ENCODE results near the gene SKAP2. TPM values are rescaled to one million over a fixed set of nuclear protein-coding genes. Genes with fewer than 3 reads are reported as not detected.
A peak's percentile ranks its signal among the peaks of the same experiment; 100 is the strongest.

The SKAP2 gene
- total RNA-seq, 1 experiment from 2014 or later, result 55.7 TPM

DNA sequence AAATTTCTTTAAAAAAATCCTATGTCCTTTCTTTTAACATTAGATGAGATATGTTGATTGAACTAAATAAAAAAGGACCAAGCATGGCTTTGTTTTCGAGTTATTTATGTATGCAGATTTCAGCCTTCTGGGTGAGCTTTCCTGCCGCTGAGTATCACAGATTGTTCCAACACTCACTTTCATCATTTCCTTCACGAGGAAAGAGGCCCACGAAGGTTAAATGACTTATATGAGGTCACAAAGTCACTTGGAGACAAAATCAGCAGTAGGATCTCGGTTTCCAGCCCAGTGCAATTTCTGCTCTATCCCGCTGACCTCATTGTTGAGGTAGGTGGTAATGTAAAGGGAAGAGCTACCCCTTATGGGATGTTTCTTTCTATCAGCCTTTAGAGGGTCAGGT lies 226.8 kb downstream of the SKAP2 start:
- no peak for DNase-seq (ENCODE audit: low spot score)

DNA sequence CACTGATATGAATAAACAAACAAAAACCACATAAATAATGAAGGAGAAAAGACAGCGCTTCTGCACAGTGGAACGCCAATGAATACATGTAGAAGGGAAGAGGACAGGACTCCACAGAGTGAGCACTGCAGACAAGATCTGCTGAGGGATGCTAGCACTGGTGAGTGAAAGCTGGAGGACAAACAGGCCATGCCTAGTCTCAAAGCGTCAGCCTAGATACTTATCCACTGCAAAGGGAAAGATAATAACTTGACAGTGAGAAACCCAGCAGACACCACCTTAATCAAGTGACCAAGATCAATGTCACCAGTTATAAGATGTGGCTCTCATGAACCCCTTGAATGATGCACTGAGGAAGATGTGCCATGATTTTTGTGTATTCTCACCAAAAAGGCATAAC lies 227.6 kb downstream of the SKAP2 start:
- DNase-seq (ENCODE audit: low spot score), result no peak

DNA sequence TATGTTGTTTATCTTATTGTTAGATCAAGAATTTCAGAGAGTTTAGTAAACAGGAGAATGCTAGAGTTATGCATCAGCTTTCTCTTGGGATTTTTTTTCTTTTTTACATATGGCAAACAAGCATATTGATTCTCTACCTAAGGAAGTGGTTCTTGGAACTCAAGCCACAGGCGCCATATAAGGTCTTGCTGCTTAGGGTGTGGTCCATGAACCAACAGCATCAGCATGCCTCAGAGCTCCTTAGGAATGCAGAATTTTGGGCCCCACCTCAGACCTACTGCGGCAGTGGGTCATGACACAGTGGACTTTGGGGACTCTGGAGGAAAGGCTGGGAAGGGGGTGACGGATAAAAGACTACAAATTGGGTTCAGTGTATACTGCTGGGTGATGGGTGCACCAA lies 230.8 kb downstream of the SKAP2 start:
- no peak for DNase-seq (ENCODE audit: low spot score)

DNA sequence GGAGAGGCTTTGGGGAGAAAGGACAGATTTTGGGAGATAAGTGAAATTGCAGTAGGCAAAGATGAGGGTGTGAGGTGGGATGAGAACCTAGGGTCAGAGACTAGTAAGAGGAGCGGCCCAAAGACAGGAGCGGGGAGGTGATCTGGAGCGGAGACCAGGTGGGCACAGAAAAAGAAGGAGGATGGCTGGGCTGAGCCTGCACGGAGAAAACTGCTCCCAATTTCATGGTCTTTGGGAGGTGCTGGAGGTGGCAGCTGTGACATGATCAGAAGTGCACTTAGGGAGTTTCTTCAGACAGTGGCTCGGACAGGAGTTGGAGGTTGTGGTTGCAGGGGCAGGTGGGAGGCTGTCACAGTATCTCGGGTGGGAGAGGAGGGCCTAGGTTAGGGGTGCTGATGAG lies 232.8 kb downstream of the SKAP2 start:
- DNase-seq (ENCODE audit: low spot score), result no peak

DNA sequence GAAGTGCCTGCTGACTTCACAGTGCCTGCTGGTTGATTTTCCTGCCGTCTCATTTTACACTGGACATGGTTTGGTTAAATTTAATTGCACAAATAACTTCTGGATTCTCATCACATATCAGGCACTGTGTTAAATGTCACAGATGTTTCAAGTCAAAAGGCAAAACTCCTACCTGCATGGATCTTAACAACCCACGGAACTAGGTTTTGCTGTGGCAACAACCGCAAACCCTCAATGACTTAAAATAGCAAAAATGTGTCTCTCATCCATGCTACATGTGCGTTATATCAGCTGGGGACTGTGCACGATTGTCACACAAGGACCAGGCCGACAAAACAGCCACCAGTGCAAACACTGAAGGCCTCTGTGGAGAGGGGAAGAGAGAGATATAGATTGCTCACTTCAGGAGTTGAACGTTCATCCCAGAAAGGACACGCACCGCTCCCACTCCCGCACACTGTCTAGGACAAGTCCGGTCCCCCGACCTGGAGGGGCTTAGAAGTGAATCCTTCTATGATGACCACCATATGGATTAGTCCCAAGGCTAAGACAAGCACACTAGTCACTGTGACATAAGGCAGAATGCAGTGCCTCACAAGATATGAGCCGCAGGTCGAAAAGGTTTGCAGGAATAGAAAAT lies 233.3 kb downstream of the SKAP2 start:
- DNase-seq (ENCODE audit: low spot score), result no peak

DNA sequence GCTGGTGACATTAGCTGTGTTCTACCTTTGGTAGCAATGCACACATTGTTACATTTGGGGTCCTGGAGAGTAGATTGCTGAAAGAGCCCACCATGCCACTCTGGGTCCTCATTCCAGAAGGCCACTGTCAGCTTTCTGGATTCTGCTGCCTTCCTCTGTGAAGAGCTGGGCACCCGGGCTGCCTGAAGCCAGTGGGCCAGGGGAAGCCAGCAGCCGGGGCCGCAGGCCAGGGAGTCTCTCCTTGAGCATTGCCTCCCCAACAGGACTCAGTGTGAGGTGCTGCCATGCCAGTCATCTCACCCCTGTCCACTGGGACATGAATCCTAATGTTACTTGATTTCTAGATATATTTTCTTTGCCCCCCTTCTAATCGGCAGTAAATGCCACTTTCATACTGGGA lies 234.0 kb downstream of the SKAP2 start:
- no peak for DNase-seq (ENCODE audit: low spot score)

DNA sequence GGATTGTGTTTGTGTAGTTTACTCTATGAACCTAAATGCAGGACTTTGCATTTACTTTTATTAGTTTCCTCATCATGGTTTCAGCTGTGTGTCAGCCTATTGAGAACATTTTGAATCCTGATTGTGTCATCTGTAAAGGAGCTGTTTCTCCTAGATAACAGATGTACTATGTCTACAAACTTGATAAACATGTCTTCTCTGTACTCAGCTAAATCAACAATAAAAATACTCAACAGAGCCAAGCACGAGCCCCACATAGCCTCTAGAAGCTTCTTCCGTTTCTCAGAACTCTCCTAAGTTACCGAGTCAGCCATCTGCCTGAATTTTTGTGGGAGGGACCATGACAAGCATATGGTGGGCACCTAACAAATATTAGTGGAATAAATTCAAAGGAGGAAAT lies 234.7 kb downstream of the SKAP2 start:
- DNase-seq (ENCODE audit: low spot score), result no peak

DNA sequence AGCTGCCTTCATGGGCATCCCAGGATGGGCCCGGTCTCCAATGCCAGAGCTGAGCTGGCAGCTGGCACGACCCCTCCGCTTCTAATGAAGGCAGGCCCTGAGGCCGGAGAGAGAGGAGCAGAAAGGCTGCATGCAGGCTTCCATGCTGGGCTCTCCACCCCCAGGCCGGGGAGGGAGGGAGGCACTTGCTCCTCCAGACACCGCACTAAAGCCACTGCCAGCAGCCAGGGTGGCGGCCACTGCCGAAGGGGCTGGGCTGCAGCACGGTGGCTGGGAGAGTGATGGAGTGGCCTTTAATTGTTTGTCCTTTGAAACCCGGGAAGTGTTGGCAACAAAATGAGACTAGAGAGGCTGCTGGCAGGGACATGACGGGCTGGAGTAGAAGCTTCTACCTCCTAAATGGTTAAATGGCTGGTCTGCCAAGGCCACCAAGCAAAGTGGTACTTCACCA lies 236.5 kb downstream of the SKAP2 start:
- no peak for DNase-seq (ENCODE audit: low spot score)

DNA sequence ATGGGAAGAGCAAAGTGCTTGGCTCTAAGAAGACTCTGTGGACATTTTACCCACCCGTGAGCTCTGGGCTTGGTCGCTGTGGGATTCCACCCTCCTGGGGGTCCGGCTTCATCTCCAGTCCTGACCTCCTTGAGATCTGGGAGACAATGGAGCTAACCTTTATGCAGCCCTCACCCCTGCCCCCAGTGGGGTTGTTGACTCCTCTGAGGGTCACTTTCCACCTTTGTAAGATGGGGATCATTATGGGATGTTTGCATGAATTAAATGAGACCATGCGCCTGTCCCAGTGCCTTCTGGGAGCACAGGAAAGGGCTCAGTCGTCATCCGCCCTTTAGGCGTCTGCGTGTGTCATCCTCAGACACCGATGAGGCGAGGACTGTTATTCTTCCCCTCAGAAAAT lies 237.2 kb downstream of the SKAP2 start:
- no peak for DNase-seq (ENCODE audit: low spot score)

DNA sequence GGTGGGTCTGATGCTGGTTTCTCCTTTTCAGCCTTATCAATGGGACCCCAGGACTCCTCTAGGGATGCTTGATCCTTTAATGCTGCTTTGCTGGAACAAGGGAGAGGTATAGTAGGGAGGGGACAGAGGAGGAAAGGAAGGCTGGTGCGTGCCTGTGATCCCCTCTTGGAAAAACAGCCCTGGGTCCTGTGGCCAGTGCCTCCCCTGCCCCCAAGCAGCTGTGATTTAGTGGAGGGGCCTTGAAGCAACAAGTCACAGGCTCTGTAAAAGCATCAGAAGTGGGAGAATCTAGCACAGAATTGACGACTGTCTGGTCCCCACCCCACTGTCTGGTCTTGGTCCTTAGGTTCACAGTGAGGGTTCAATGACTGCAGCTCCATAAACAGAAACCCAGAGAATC lies 237.7 kb downstream of the SKAP2 start:
- DNase-seq (ENCODE audit: low spot score), result no peak

DNA sequence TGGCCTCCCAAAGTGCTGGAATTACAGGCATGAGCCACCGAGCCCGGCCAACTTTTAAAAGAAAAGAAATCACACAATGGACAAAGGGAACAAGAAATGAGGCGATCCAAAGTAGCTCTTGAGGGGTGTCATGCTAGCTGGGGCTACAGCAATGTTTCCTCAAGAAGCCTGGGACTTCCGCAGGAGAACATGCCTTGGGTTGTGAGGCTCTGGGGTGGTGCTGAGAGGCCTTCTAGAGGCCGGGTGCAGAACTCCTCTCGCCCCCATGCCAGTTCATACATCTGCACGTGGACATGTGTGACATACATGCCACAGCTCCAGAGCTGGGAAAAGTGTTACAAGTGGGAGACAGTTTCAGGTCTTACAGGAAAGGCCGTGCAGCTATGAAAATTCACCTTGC lies 238.2 kb downstream of the SKAP2 start:
- DNase-seq (ENCODE audit: low spot score), result no peak

DNA sequence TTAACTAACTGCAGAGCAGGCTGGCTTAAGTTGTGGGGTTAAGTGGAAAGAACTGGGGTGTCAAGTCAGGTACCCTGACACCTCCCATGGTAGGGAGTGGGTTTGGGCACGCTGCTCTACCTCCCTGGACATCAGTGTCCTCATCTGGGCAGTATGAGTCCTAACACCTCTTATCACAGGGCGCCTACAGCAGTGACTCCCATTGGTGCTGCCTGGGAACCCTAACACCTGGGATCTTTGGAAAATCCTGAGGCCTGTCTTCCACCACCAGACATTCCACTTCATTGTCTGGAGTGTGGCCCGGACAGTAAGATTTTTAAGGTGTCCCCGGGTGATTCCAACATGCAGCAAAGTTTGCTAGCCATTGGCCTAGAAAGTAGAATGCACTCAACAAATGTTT lies 239.1 kb downstream of the SKAP2 start:
- no peak for DNase-seq (ENCODE audit: low spot score)

DNA sequence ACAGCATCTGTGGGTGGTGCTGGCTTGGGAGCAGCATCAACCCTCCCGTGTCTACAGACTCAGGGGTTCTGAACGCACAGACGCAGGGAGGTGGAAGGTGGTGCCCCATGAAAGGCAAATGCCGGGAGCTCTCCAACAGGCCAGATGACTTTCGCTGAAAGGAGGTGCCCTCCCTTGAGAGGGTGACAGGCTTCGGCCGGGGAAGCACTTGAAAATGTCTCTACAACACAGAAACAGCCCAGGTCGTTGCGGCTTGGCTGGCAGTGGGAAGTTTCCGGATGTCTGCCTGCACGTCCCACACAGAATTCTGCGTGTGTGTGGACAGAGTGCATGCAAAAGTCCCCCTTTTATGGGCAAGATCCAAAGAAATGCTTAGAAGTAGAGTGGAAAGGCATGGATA lies 239.6 kb downstream of the SKAP2 start:
- DNase-seq (ENCODE audit: low spot score), result no peak

DNA sequence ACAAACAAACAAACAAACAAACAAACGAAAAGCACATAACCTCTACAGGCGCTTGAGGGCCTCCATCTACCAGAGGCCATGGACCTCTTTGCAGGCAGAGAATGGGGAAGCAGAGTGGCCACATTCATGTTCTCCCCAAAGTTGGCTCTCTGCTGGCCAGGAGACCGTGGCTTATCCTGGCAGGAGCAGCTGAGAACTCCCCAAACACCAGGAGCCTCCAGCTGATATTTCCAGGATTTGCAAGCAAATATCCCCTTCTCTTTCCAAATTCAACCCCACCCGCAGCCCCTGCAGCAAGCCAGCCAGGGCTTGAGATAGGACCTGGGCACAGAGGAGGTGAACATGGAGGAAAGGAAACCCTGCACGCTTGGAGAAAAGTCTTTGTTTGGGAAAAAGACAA lies 240.0 kb downstream of the SKAP2 start:
- no peak for DNase-seq (ENCODE audit: low spot score)

DNA sequence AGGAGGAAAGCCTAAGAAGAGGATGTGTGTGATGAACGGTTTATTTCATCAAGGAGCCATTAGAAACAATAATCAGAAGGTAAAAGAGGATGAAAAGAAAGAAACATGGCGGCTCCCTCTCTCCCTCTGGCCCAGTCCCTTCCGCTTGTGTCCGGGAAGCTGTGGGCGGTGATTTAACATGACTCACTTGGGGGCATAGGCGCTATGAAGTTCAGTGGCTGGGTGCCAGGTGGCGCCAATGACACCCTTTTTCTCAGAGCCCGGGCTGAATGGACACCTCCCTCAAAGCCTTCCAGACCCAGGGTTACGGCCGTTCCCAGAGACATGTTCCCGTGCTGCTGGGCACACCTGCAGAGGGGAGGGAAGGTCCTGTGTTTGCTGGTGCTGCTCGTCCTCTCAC lies 244.0 kb downstream of the SKAP2 start:
- peak; percentile 91 for DNase-seq (ENCODE audit: low spot score)

DNA sequence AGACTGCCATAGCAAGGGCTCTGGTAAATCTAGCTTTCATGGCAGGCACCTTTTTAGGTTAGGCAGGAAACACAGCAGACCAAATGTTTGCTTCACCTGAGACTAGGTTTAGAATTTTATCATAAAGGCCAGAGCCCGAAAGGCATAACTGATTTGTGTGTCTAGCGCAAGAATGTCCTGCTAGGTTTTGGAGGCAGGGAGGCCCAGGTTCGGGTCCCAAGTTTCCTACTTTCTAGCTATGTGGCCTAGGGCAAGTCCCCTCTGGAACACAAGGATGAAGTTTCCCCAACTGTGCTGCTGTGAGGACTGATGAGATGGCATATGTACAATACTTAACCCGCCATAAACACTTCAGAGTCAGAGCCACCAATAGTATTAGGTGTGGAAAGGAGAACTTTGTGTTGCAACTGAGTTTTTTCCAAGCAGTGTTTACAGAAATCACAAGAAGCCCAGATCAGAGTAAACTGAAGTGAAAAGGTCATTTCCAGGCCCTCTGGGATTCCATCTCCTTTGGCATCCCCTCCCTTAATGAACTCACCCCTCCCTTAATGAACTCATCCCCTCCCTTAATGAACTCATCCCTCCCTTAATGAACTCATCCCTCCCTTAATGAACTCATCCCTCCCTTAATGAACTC lies 244.9 kb downstream of the SKAP2 start:
- DNase-seq (ENCODE audit: low spot score), result no peak

DNA sequence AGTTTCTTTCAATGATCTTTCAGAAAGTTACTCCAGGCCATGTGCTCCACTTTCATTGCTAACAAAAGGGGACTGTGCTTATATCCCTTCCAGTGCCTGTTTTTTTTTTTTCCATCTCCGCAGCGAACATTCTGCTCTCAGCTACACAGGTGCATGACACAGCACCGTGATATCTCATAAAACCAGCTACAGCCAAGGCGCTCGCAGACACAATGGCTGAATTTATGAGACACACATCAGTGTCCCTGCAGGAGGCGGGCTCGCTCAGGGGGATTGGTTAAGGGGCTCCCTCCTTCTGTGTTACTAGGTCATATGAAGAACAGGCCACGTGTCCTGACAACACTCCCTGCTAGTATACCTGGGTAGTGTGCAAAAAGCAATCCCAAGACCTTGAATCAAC lies 245.5 kb downstream of the SKAP2 start:
- no peak for DNase-seq (ENCODE audit: low spot score)

DNA sequence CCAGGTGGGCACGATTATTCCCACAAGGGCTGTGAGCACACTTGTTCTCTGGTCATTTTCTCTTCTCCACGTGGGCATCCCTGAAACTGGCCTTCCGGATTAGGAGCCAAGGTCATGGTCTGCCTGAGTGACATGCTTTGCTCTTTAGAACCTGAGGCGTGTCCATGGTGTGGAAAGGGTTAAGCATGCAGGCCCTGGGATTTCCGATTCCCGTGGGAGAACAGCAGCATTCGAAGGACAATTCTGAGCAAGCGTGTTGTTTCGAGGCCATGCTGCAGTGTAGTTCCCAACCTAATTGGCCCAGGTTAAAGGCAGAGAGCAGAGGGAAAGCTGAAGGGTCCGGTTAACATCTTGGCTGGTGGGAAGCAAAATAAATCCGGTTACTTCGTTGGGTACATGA lies 245.9 kb downstream of the SKAP2 start:
- no peak for DNase-seq (ENCODE audit: low spot score)

Other genes with a start within 250 kb of the SKAP2 start
- 1.2 and 3.0 TPM in 2 replicates for gene HOXA1, start 231.4 kb upstream of the SKAP2 start, total RNA-seq (2014; rRNA removed; shearing (Covaris generic))
- 1.2 TPM in 1 of 2 replicates, not detected in the other for gene HOXA2, start 238.1 kb upstream of the SKAP2 start, total RNA-seq (2014; rRNA removed; shearing (Covaris generic))

Measured in H4 (cell line).